Stomach smooth muscle (tissue), 2 donors: ENCODE results near the gene LRRC74A.

ENCODE experiments used
- H3K27ac ChIP-seq: one replicate; pipeline ENCODE4 v1.7.0; 2013; ENCODE audit warnings: mild to moderate bottlenecking, low read length, inconsistent platforms
- H3K27me3 ChIP-seq, 2 donors: one replicate each; pipeline ENCODE4 v1.7.0; 2013; ENCODE audit warnings: low read length in 2 of 2; ENCODE audit not compliant: insufficient read depth in 2 of 2, control insufficient read depth in 1 of 2
- H3K36me3 ChIP-seq, 2 donors: one replicate each; pipeline ENCODE4 v1.7.0; 2013; ENCODE audit warnings: low read length in 2 of 2; ENCODE audit not compliant: control insufficient read depth in 2 of 2, insufficient read depth in 2 of 2
- H3K4me1 ChIP-seq: one replicate; pipeline ENCODE4 v1.7.0; 2013; ENCODE audit warnings: low read length; ENCODE audit not compliant: control insufficient read depth, insufficient read depth
- H3K4me3 ChIP-seq, 2 donors: one replicate each; pipeline ENCODE4 v1.7.0; 2013; ENCODE audit warnings: low read length in 2 of 2
- H3K9ac ChIP-seq, 2 donors: one replicate each; pipeline ENCODE4 v1.7.0; 2013; ENCODE audit warnings: low read length in 2 of 2, mild to moderate bottlenecking in 1 of 2
- H3K9me3 ChIP-seq, 2 donors: one replicate each; pipeline ENCODE4 v1.7.0; 2013; ENCODE audit warnings: low read length in 2 of 2; ENCODE audit not compliant: control insufficient read depth in 2 of 2
- donor health status: healthy.
- donor health status: Pancreatic carcinoma.

The LRRC74A gene

DNA sequence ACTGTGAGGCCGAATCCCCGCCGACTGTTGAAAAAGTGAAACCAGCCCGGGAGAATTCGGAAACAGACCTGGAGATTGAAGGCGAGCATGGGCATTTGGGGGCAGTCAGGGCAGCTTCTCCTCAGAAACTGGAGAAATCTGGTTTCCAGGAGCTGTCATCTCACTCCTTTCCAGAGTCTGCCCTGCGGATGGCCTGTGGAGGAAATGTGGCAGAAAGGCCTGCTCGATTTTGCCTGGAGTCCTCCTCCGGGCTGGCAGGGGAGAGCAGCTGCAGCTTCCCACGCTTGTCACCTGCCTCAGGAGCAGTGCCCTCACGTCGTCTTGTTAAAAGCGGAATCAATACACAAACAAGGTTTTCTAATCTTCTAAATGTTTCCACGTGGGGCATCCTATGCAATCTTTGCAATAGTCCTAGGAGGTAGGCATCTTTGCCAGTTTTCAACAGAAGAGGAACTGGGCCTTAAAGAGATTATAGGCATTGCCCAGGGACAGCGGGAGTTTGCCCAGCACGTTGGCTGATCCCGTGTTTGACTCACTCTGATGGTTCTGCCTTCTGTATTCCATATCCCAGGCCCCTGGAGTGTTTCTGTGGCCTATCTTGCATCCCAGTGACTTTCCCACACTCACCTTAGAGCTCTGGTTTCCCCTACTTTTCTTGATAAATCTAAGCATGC, 2.3 kb downstream of the LRRC74A start:
- H3K27ac ChIP-seq, result peak overlapping the region; percentile 41
- no peaks in the 10 kb centered on the region for H3K36me3 ChIP-seq
- peak overlapping the region; percentile 40 to 61 for H3K4me3 ChIP-seq
- H3K4me1 ChIP-seq, result peaks cover 5% of the 10 kb centered on the region
- no peaks in the 10 kb centered on the region for H3K27me3 ChIP-seq
- H3K9ac ChIP-seq, result peak overlapping the region; percentile 39 to 55
- H3K9me3 ChIP-seq, result no peaks in the 10 kb centered on the region

DNA sequence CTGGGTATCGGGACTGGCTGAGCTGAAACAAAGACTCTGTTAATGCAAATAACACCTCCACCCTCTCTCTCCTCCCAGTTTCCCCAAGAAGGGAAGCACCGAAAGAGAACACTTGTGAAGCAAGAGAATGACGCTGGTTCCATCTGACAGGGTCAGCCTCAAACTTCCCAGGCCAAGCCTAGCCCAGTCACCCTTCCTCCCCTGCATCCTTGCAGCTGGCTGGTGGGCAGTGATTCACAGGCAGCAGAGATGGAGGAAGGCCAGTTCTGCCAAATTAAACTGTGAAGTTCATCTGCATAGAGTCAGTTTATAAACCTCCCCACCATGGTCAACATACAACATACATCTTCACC, 2.8 kb downstream of the LRRC74A start:
- no peak overlapping the region for H3K27ac ChIP-seq
- no peaks in the 10 kb centered on the region for H3K9me3 ChIP-seq
- no peak overlapping the region for H3K4me3 ChIP-seq
- no peak overlapping the region for H3K9ac ChIP-seq
- H3K27me3 ChIP-seq, result no peaks in the 10 kb centered on the region
- H3K4me1 ChIP-seq, result peaks cover 5% of the 10 kb centered on the region
- no peaks in the 10 kb centered on the region for H3K36me3 ChIP-seq

DNA sequence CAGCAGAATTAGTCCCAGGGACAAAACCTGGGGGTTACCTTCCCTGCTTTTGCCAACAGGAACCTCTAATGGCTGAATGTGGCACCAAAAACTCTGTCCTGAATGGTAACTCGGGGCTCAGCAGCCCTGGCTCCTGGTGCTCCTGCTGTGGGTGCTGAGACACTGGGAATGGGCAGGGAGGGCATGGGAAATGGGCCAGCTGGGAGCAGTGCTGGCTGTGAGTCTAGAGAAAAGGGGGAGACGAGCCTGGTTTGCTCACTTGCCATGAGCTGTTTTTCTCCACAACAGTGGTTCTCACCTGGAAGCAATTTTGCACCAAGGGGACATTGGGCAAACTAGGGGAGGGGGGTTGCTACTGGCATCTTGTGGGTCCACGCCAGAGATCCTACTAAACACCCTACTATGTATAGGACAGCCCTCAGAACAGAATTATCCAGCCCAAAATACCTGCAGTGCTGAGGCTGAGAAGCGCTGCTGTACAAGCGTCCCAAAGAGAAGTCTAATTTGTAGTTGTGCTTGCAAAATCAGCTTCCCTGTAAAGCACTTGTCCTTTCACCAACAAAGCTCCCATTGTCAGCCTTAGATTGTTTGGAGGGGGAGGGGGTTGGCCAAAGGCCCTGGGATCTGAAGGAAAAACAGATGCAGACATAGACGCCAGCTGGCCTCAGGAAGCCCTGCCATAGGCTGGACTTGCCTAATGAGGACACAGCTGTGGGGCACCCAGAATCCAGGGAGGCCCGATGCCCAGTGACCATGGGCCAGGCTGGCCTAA, 3.6 kb downstream of the LRRC74A start:
- no peak overlapping the region for H3K4me3 ChIP-seq
- no peaks in the 10 kb centered on the region for H3K9me3 ChIP-seq
- no peaks in the 10 kb centered on the region for H3K36me3 ChIP-seq
- peaks cover 5% of the 10 kb centered on the region for H3K4me1 ChIP-seq
- H3K27me3 ChIP-seq, result no peaks in the 10 kb centered on the region
- H3K27ac ChIP-seq, result no peak overlapping the region
- no peak overlapping the region for H3K9ac ChIP-seq

DNA sequence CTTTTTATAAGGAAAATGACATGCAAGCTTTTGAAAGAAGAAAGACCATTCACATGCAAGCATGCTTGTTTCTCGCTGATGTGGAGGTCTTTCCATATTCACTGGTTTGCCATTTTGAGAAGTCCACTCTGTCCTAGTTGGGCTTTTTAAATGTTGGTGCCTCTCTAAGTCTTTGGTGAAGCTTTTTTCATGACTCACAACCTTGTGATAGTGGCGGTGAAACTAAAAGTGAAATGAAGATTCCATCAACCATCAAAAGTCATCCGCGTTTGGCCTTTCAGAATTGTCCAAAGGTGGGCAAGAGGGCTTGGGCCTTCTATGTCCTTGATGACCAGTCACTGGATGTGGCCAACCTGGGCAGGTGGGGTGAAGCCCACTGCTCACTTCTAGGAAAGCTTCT, 4.3 kb downstream of the LRRC74A start:
- H3K9ac ChIP-seq, result no peak overlapping the region
- no peaks in the 10 kb centered on the region for H3K36me3 ChIP-seq
- H3K27me3 ChIP-seq, result no peaks in the 10 kb centered on the region
- no peak overlapping the region for H3K27ac ChIP-seq
- H3K4me3 ChIP-seq, result no peak overlapping the region
- no peaks in the 10 kb centered on the region for H3K9me3 ChIP-seq
- peaks cover 5% of the 10 kb centered on the region for H3K4me1 ChIP-seq

DNA sequence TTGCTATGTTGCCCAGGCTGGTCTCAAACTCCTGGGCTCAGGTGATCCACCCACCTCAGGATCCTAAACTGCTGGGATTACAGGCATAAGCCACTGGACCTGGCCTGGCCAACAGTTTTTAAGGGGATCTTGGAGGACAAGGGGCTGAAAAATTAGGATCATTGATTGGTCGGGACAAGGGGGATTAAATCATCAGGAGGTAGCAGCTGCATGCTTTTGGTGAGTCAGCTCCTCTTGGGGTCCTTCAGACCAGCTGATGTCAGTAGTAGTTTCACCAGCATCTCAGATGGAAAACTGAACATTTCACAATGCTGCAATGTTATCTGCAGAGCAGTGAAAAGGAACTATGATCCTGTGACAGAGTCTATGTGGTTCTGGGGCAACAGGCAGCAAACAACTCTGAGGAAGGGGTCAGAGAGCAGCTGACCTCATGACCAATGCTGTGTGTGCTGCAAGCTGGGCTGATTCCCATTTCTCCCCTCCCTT, 6.3 kb downstream of the LRRC74A start:
- Histone ChIP-seq H3K27ac (no peak overlapping the region), H3K9ac (no peak overlapping the region)

DNA sequence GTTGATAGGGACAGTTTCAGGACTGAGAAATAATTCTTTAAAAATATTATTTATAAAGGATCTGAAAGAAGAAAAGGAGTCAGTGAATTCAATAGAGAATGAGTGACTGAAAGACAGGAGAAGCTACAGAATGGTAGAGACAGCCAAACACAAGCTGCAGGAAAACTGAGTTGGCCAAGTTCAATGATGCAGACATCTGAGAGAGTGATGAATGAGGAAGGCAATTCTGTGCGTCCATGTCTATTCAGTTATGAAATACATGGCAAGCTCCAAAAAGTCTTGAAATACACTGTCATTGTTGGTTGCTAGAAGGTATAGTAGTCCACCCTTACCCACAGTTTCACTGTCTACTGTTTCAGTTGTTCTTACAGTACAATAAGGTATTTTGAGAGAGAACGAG, 6.8 kb downstream of the LRRC74A start:
- no peak overlapping the region for H3K27ac ChIP-seq

More for the DNA sequence above, 6.3 kb downstream of the LRRC74A start:
- H3K36me3 ChIP-seq, result no peaks in the 10 kb centered on the region
- no peaks in the 10 kb centered on the region for H3K9me3 ChIP-seq
- H3K4me3 ChIP-seq, result no peak overlapping the region
- H3K27me3 ChIP-seq, result no peaks in the 10 kb centered on the region
- H3K4me1 ChIP-seq, result peaks cover 5% of the 10 kb centered on the region

DNA sequence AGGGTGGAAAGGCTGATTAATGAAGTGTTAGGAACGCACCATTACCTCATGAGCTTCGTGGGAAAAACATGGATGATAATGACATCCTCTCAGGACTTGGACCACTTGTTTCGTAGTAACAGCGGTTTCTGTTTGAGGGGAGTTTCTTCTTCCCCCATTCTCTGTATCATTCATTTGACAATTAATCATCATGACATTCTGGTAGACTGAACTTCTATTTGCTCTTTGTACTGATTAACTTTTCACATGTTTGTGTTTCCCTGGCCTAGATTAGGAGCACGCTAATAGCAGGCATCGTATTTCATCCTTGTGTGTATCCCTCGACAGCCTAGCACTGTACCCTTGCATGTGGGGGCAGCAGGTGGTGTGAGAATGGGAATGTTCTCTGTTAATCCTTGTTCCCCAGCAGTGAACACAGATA, 8.0 kb downstream of the LRRC74A start:
- no peaks in the 10 kb centered on the region for H3K4me1 ChIP-seq
- H3K4me3 ChIP-seq, result no peak overlapping the region
- H3K9ac ChIP-seq, result no peak overlapping the region
- H3K27ac ChIP-seq, result no peak overlapping the region
- no peaks in the 10 kb centered on the region for H3K36me3 ChIP-seq
- no peaks in the 10 kb centered on the region for H3K9me3 ChIP-seq
- H3K27me3 ChIP-seq, result no peaks in the 10 kb centered on the region

More for the DNA sequence above, 6.8 kb downstream of the LRRC74A start:
- Histone ChIP-seq H3K9ac (no peak overlapping the region), H3K4me3 (no peak overlapping the region), H3K4me1 (peaks cover 2% of the 10 kb centered on the region), H3K9me3 (no peaks in the 10 kb centered on the region), H3K27me3 (no peaks in the 10 kb centered on the region), H3K36me3 (no peaks in the 10 kb centered on the region)

DNA sequence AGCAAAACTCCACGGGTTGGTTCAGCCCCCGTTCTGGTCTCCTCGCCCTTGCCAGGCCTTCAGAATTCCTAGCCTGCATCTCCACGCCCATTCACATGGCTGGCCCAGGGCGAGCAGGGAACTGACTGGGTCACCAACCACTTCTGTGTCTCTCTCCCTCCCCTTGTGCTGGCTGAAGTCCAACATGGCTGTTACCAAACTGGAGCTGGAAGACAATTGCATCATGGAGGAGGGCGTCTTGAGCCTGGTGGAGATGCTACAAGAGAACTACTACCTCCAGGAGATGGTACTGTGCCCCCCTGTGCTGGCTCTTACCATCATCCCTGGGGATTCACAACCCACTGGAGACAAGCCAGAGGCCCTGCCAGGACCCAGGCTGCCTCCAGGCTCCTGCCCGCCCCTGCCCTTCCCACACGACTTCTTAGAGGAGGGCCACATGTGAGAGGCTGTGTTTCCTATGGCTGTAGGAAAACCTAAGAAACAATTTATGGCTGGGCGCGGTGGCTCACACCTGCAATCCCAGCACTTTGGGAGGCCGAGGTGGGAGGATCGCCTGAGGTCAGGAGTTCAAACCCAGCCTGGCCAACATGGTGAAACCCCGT, 9.9 kb downstream of the LRRC74A start:
- Histone ChIP-seq H3K4me3 (no peak overlapping the region), H3K9me3 (no peaks in the 10 kb centered on the region), H3K27ac (no peak overlapping the region), H3K9ac (no peak overlapping the region), H3K4me1 (no peaks in the 10 kb centered on the region), H3K36me3 (no peaks in the 10 kb centered on the region), H3K27me3 (no peaks in the 10 kb centered on the region)

DNA sequence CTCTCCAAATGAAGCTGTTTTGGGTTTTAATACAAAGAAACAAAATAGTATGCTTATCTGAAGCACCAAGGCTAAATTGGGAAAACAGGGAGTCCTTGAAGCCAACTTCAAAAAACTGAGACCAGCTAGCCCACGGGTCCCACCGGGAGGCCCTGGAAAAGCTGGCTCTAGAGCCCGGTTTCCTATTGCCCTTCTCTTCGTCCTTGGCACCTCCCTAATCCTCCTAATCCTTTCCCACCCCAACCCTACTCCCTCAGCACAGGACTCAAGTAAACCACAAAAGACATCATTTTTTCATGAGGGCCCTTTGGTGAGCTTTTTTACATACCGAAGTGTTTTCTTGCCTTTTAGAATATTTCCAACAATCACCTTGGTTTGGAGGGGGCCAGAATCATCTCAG, 11.3 kb downstream of the LRRC74A start:
- Histone ChIP-seq H3K27ac (no peak overlapping the region), H3K9me3 (no peaks in the 10 kb centered on the region), H3K9ac (no peak overlapping the region), H3K4me3 (no peak overlapping the region), H3K36me3 (no peaks in the 10 kb centered on the region), H3K4me1 (no peaks in the 10 kb centered on the region), H3K27me3 (no peaks in the 10 kb centered on the region)

DNA sequence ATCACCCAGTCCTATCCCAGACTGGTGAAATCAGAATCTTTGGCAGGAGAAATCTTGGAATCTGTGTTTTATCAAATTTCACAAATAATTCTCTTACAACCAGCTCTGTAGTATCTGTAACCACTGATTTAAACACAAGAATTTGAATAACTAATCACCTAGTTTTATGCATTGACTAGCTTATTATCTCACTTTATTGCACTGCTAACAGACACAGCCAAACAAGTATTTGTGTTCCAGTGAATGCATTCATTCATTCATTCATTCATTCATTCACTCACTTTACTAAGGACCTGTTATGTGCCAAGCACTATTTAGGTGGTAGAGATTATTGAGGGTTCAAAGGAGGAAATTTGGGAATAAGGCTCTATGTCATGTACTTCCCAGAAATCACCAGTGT, 16.2 kb downstream of the LRRC74A start:
- H3K27me3 ChIP-seq, result peaks cover 3 to 5% of the 10 kb centered on the region in 2 donors
- H3K9me3 ChIP-seq, result no peaks in the 10 kb centered on the region
- no peak overlapping the region for H3K4me3 ChIP-seq
- no peaks in the 10 kb centered on the region for H3K4me1 ChIP-seq
- no peaks in the 10 kb centered on the region for H3K36me3 ChIP-seq
- no peak overlapping the region for H3K27ac ChIP-seq
- no peak overlapping the region for H3K9ac ChIP-seq

DNA sequence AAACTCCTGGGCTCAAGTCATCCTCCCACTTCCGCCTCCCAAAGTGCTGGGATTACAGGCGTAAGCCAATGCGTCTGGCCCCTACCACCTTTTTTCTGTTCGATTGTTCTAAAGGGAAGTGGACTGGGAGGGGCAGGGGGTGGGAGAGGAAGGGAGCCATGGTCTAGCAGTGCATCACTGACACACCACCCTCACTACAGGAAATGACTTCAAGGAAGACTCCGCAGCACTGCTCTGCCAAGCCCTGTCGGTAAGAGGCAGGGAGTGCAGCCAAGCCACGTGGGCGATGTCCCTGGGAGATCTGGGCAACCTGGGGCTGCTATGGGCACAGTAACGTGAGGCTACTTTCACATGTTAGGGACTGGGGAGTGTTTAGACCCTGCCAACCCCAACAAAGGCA, 18.0 kb downstream of the LRRC74A start:
- Histone ChIP-seq H3K27me3 (peaks cover 3 to 5% of the 10 kb centered on the region in 2 donors), H3K36me3 (no peaks in the 10 kb centered on the region), H3K27ac (no peak overlapping the region), H3K9me3 (no peaks in the 10 kb centered on the region), H3K4me3 (no peak overlapping the region), H3K9ac (no peak overlapping the region), H3K4me1 (no peaks in the 10 kb centered on the region)
